ENCODE results near the gene SCARB2. TPM values are rescaled to one million over a fixed set of nuclear protein-coding genes. Genes with fewer than 3 reads are reported as not detected.

Gene SCARB2
- total and polyA plus RNA-seq, 2 experiments from 2014 or later = 17.7 to 41.0 TPM

GRCh38 chr4:76197031-76197743 is 16.4 kb downstream of the SCARB2 start:
- Histone ChIP-seq H2AFZ (no peak overlapping the region), H3K79me2 (replicated peaks; ENCODE audit: insufficient read depth) (no peaks in the 10 kb centered on the region), H4K20me1 (replicated peaks; ENCODE audit: insufficient read depth) (no peaks in the 10 kb centered on the region), H3F3A (replicated peaks; ENCODE audit: low read depth) (no peaks in the 10 kb centered on the region), H3K4me3 (no peak overlapping the region), H3K9me2 (ENCODE audit: insufficient read depth) (no peaks in the 10 kb centered on the region), H3K27ac (ENCODE audit: low read depth) (no peak overlapping the region), H3K4me1 (ENCODE audit: insufficient read depth) (peaks cover 11% of the 10 kb centered on the region; the same call in 1 of the 2 replicates), H3K4me2 (no peak overlapping the region), H3K27me3 (ENCODE audit: insufficient read depth) (no peaks in the 10 kb centered on the region), H3K36me3 (ENCODE audit: insufficient read depth) (peaks cover 7% of the 10 kb centered on the region; the same call in 1 of the 2 replicates)
- Mint-ChIP-seq H3K27ac (no peak overlapping the region), H3K9me3 (peaks cover 8% of the 10 kb centered on the region), H3K36me3 (ENCODE audit: low read depth) (peaks cover 29% of the 10 kb centered on the region), H3K27me3 (ENCODE audit: insufficient read depth, low read depth, poor library complexity) (peaks cover 3% of the 10 kb centered on the region), H3K4me3 (no peak overlapping the region), H3K4me1 (peaks cover 26% of the 10 kb centered on the region)
- ATAC-seq = no peak
- no peak for DNase-seq (ENCODE audit: low spot score)
- no peak for TF ChIP-seq STAT1 (IDR thresholded peaks at IDR 0.05; ENCODE audit: unreplicated experiment)
- no peak for TF ChIP-seq POLR2AphosphoS5 (IDR thresholded peaks at IDR 0.05; ENCODE audit: low read depth)
- TF ChIP-seq CTCF (conservative IDR thresholded peaks at IDR 0.05; ENCODE audit: low read depth in 2 of 2) = no peak
- no peak for TF ChIP-seq ETS1 (IDR thresholded peaks at IDR 0.05)
- no peak for TF ChIP-seq NANOG (IDR thresholded peaks at IDR 0.05; ENCODE audit: borderline replicate concordance)
- no peak for TF ChIP-seq CREB1 (CRISPR knock-in tag; IDR thresholded peaks at IDR 0.05; ENCODE audit: low read depth)
- no peak for TF ChIP-seq EZH2phosphoT487 (IDR thresholded peaks at IDR 0.05; ENCODE audit: unreplicated experiment)
- TF ChIP-seq EZH2 (IDR thresholded peaks at IDR 0.05; ENCODE audit: low read depth, unreplicated experiment) = no peak
- no peak for TF ChIP-seq JUNB (IDR thresholded peaks at IDR 0.05; ENCODE audit: unreplicated experiment)
- TF ChIP-seq ZNF114 (CRISPR knock-in tag; IDR thresholded peaks at IDR 0.05) = no peak

DNA sequence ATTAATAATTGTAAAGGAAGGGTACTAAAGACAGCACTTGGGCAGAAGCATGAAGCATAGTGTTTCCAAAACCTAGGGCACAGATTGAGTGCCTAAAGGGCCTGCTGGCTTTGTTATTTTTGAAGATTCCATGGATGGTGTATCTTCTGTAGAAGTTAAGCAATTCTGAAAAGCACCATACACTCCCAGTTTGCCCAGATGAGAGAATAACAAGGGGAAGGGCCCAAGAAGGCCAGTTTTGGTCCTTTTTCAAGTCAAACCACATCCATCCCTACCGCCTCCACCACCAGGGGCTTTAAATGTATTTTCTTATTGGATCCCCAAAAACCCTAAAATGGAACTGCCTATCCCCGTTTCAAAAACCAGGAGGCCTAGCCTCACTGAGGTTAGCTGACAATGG is 17.2 kb downstream of the SCARB2 start:
- Histone ChIP-seq H3K4me2 (no peak overlapping the region), H3K27ac (ENCODE audit: low read depth) (no peak overlapping the region), H4K20me1 (replicated peaks; ENCODE audit: insufficient read depth) (no peaks in the 10 kb centered on the region), H3K27me3 (ENCODE audit: insufficient read depth) (no peaks in the 10 kb centered on the region), H2AFZ (no peak overlapping the region), H3K4me3 (no peak overlapping the region), H3K4me1 (ENCODE audit: insufficient read depth) (peaks cover 11% of the 10 kb centered on the region; the same call in 1 of the 2 replicates), H3K9me2 (ENCODE audit: insufficient read depth) (no peaks in the 10 kb centered on the region), H3K79me2 (replicated peaks; ENCODE audit: insufficient read depth) (no peaks in the 10 kb centered on the region), H3F3A (replicated peaks; ENCODE audit: low read depth) (no peaks in the 10 kb centered on the region), H3K36me3 (ENCODE audit: insufficient read depth) (peaks cover 7% of the 10 kb centered on the region; the same call in 1 of the 2 replicates)
- peaks cover 12% of the 10 kb centered on the region for H3K9me3 Mint-ChIP-seq
- H3K4me1 Mint-ChIP-seq = peaks cover 26% of the 10 kb centered on the region
- H3K27ac Mint-ChIP-seq = no peak overlapping the region
- no peak overlapping the region for H3K4me3 Mint-ChIP-seq
- H3K36me3 Mint-ChIP-seq (ENCODE audit: low read depth) = peaks cover 35% of the 10 kb centered on the region
- peaks cover 3% of the 10 kb centered on the region for H3K27me3 Mint-ChIP-seq (ENCODE audit: insufficient read depth, low read depth, poor library complexity)
- no peak for ATAC-seq
- no peak for DNase-seq (ENCODE audit: low spot score)
- TF ChIP-seq CTCF (conservative IDR thresholded peaks at IDR 0.05; ENCODE audit: low read depth in 2 of 2) = no peak
- TF ChIP-seq JUNB (IDR thresholded peaks at IDR 0.05; ENCODE audit: unreplicated experiment) = no peak
- no peak for TF ChIP-seq ZNF114 (CRISPR knock-in tag; IDR thresholded peaks at IDR 0.05)
- TF ChIP-seq POLR2AphosphoS5 (IDR thresholded peaks at IDR 0.05; ENCODE audit: low read depth) = no peak
- no peak for TF ChIP-seq CREB1 (CRISPR knock-in tag; IDR thresholded peaks at IDR 0.05; ENCODE audit: low read depth)
- no peak for TF ChIP-seq ETS1 (IDR thresholded peaks at IDR 0.05)
